PC-3 (cell line): ENCODE results near the gene SMC1A. TPM values are rescaled to one million over a fixed set of nuclear protein-coding genes. Genes with fewer than 3 reads are reported as not detected.

Experiments used
- ATAC-seq: fragments of 200-7000 bp; cut with Tn5 transposase; 2 replicates; pipeline ENCODE4 v1.9.1; 2020; ENCODE audit warnings: mild to moderate bottlenecking, moderate library complexity
- BruUV-seq: library from RNA; stranded (reverse); fragments of 400-500 nt; replicated peaks from 2 replicates; lab custom pipeline; 2021; lab: Mats Ljungman, UMichigan
- CTCF ChIA-PET: fragments of 300-600 bp; sonication (Branson Sonifier 250); formaldehyde crosslinking; loops from one replicate; lab custom pipeline; 2022; ENCODE audit warnings: antibody characterized with exemption; lab: Charles Lee
- POLR2A ChIA-PET: fragments of 300-600 bp; sonication (Branson Sonifier 250); formaldehyde crosslinking; loops from one replicate; lab custom pipeline; 2022; ENCODE audit warnings: antibody characterized with exemption; ENCODE audit not compliant: unreplicated experiment; lab: Charles Lee
- DNase-seq: peaks from one replicate; pipeline ENCODE4 v3.0.0-alpha.2; 2015
- H2AFZ ChIP-seq: fragments of 300-600 bp; sonication (generic); 2 replicates; pipeline ENCODE4 v1.6.0; 2016; ENCODE audit warnings: antibody characterized with exemption, low read length
- H3F3A ChIP-seq: fragments of 300-600 bp; sonication (generic); one replicate; pipeline ENCODE4 v1.6.0; 2017; ENCODE audit warnings: antibody characterized with exemption, low read length, control low read depth, mild to moderate bottlenecking; ENCODE audit not compliant: unreplicated experiment
- H3K27ac ChIP-seq: fragments of 300-600 bp; sonication (generic); 2 replicates; pipeline ENCODE4 v1.5.1; 2016; ENCODE audit warnings: mild to moderate bottlenecking, low read length
- H3K27me3 ChIP-seq: fragments of 300-600 bp; sonication (generic); 2 replicates; pipeline ENCODE4 v1.6.1; 2016; ENCODE audit warnings: low read length, mixed read lengths
- H3K36me3 ChIP-seq: fragments of 300-600 bp; sonication (generic); 2 replicates; pipeline ENCODE4 v1.6.1; 2016; ENCODE audit warnings: low read depth, mixed run types, low read length, mixed read lengths
- H3K4me1 ChIP-seq: fragments of 300-600 bp; sonication (generic); 2 replicates; pipeline ENCODE4 v1.5.1; 2016; ENCODE audit warnings: low read length; ENCODE audit not compliant: insufficient read depth
- H3K4me2 ChIP-seq: fragments of 300-600 bp; sonication (generic); 2 replicates; pipeline ENCODE4 v1.6.0; 2016; ENCODE audit warnings: low read length
- H3K4me3 ChIP-seq: fragments of 300-600 bp; sonication (generic); 2 replicates; pipeline ENCODE4 v1.5.1; 2016; ENCODE audit warnings: mild to moderate bottlenecking, low read length, mixed read lengths
- H3K79me2 ChIP-seq: fragments of 300-600 bp; sonication (generic); 2 replicates; pipeline ENCODE4 v1.6.1; 2017; ENCODE audit warnings: low read length, mixed read lengths
- H3K9ac ChIP-seq: fragments of 300-600 bp; sonication (generic); 2 replicates; pipeline ENCODE4 v1.6.0; 2016; ENCODE audit warnings: mild to moderate bottlenecking, low read length
- H3K9me2 ChIP-seq: fragments of 300-600 bp; sonication (generic); replicated peaks from 2 replicates; pipeline ENCODE4 v1.6.1; 2016; ENCODE audit warnings: mixed run types, low read length, mixed read lengths
- H3K9me3 ChIP-seq: fragments of 300-600 bp; sonication (generic); 2 replicates; pipeline ENCODE4 v1.6.1; 2016; ENCODE audit warnings: low read length, mixed read lengths
- H4K20me1 ChIP-seq: fragments of 300-600 bp; sonication (generic); 2 replicates; pipeline ENCODE4 v1.6.1; 2016; ENCODE audit warnings: low read length, mixed read lengths
- EZH2 ChIP-seq: fragments of 300-600 bp; sonication (generic); IDR thresholded peaks from one replicate; pipeline ENCODE4 v1.6.1; 2017; ENCODE audit warnings: antibody characterized with exemption, mild to moderate bottlenecking, low read length; ENCODE audit not compliant: unreplicated experiment
- EZH2phosphoT487 ChIP-seq: fragments of 300-600 bp; sonication (generic); IDR thresholded peaks from 2 replicates; pipeline ENCODE4 v1.6.1; 2018; ENCODE audit warnings: mild to moderate bottlenecking, antibody characterized with exemption, low read length, borderline replicate concordance
- intact Hi-C: fragments of 100-400 bp; cut with micrococcal nuclease; formaldehyde crosslinking; loops from 2 replicates; pipeline ENCODE4 v1.9.0; 2023
- total RNA-seq: library from RNA; depleted of rRNA; stranded (reverse); fragments of >200 nt; gene quantifications from 2 replicates; pipeline ENCODE4 v1.2.3, GENCODE V29; 2014
- TF ChIP-seq, protein P1 (sequence below): fragments of 300-600 bp; sonication (generic); conservative IDR thresholded peaks from 2 replicates; pipeline ENCODE4 v1.5.1; 2017; ENCODE audit warnings: antibody characterized with exemption, low read depth, mild to moderate bottlenecking, low read length

Gene SMC1A
- total RNA-seq, 1 experiment from 2014 or later, result 47.6 TPM

DNA sequence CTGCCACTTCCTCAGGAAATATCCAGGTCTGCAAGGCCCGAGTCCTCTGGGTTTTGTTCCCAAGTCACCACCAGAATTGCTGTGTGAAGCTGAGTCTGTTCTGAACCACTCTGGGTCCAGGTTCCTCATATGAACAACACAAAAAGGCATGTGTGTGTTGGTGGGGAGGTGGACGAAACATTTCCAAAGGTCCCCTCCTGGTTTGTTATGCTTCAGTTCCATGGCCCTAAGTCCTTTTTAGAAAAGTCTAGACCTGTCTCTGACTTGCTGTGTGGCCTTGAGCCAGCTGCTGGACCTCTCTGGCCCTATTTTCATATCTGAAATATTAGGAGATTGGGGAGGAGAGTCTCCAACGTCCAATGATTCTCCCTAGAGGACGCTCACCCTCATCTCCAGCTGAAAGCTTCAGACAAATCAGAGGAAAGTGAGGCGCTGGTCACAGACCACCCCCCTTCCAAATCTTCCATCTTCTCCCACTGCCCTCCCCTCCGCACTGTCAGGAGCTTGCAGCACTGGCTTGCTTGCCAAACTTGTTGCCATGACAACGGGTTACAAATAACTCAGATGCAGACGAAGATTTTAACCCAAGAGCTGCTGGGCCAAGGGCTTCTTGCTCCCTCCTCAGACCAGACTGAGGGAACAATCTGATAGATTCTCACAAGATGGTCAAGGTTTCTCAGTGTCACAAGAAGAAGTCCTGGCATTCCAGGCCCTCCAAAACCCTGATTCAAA is 64.5 kb downstream of the SMC1A start:
- TF ChIP-seq EZH2 (no peak), EZH2phosphoT487 (no peak)
- TF ChIP-seq, protein P1, sequence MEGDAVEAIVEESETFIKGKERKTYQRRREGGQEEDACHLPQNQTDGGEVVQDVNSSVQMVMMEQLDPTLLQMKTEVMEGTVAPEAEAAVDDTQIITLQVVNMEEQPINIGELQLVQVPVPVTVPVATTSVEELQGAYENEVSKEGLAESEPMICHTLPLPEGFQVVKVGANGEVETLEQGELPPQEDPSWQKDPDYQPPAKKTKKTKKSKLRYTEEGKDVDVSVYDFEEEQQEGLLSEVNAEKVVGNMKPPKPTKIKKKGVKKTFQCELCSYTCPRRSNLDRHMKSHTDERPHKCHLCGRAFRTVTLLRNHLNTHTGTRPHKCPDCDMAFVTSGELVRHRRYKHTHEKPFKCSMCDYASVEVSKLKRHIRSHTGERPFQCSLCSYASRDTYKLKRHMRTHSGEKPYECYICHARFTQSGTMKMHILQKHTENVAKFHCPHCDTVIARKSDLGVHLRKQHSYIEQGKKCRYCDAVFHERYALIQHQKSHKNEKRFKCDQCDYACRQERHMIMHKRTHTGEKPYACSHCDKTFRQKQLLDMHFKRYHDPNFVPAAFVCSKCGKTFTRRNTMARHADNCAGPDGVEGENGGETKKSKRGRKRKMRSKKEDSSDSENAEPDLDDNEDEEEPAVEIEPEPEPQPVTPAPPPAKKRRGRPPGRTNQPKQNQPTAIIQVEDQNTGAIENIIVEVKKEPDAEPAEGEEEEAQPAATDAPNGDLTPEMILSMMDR, result no peak
- H4K20me1 ChIP-seq, result no peaks in the 10 kb centered on the region
- no peaks in the 10 kb centered on the region for H3K4me1 ChIP-seq
- BruUV-seq, result no TSS peak
- H3K79me2 ChIP-seq, result no peaks in the 10 kb centered on the region
- H3K9me2 ChIP-seq, result no peaks in the 10 kb centered on the region
- no peaks in the 10 kb centered on the region for H3K27me3 ChIP-seq
- H3K27ac ChIP-seq, result no peak overlapping the region
- no peak overlapping the region for H3K4me2 ChIP-seq
- no peak for ATAC-seq
- H2AFZ ChIP-seq, result no peak overlapping the region
- no peak overlapping the region for H3K9ac ChIP-seq
- intact Hi-C loops, result no loop called here
- CTCF ChIA-PET, result no interaction called here
- no peaks in the 10 kb centered on the region for H3K9me3 ChIP-seq
- POLR2A ChIA-PET, result no interaction called here
- no peaks in the 10 kb centered on the region for H3K36me3 ChIP-seq
- H3K4me3 ChIP-seq, result no peak overlapping the region
- H3F3A ChIP-seq, result no peaks in the 10 kb centered on the region
- no peak for DNase-seq

DNA sequence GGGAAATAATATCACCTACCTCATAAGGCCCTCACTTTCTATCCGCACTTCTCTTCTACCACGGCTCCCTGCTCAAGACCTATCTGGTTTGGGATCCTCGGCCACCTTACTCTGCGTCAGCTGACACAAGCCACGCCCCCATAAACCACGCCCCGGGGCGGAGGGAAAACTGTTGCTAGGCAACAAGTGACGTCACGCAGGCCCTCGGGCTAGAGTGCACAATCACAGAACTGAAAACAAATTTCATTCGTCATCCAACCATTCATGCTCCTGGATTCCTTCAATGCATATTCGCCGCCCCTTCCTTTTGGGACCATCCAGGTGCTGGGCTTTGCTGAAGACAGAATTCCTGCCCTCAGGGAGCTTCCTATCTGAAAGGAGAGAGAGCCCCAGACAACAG is 66.3 kb downstream of the SMC1A start:
- ATAC-seq, result no peak
- no peak overlapping the region for H3K27ac ChIP-seq
- H3K4me3 ChIP-seq, result no peak overlapping the region
- H3K4me2 ChIP-seq, result no peak overlapping the region
- no TSS peak for BruUV-seq
- ChIA-PET CTCF (no interaction called here), POLR2A (no interaction called here)
- H3K9me3 ChIP-seq, result no peaks in the 10 kb centered on the region
- DNase-seq, result peak; percentile 36
- H3K4me1 ChIP-seq, result no peaks in the 10 kb centered on the region
- H3F3A ChIP-seq, result no peaks in the 10 kb centered on the region
- H3K27me3 ChIP-seq, result no peaks in the 10 kb centered on the region
- H3K79me2 ChIP-seq, result no peaks in the 10 kb centered on the region
- H2AFZ ChIP-seq, result no peak overlapping the region
- intact Hi-C loops, result no loop called here
- H4K20me1 ChIP-seq, result no peaks in the 10 kb centered on the region
- H3K36me3 ChIP-seq, result no peaks in the 10 kb centered on the region
- no peak overlapping the region for H3K9ac ChIP-seq
- TF ChIP-seq, protein P1, result no peak
- TF ChIP-seq EZH2 (no peak), EZH2phosphoT487 (no peak)
- H3K9me2 ChIP-seq, result no peaks in the 10 kb centered on the region

DNA sequence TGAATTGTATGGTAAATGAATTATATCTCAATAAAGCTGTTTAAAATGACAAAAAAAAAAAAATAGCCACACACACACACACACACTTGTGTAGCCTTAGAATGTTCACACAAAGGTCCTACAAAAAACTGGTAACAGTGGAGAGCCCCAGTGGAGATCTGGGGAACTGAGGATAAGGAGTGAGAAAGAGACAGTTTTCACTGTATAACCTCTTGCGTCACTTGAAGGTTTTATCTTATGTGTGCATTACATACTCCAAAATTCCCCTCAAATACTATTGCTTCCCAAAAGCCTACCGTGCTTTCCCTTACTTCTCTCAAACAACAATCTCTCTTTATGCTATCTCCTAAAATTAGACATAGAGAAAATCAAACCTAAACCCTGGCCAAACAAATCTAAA is 67.8 kb downstream of the SMC1A start:
- no peak for TF ChIP-seq EZH2phosphoT487
- TF ChIP-seq, protein P1, result 0 out of 2 replicates have a peak, but pooled peaks have one; percentile 18
- no peak for DNase-seq

More for the DNA sequence above, 67.8 kb downstream of the SMC1A start:
- H3K4me2 ChIP-seq, result no peak overlapping the region
- H2AFZ ChIP-seq, result no peak overlapping the region
- POLR2A ChIA-PET, result no interaction called here
- intact Hi-C loops, result no loop called here
- H3K4me1 ChIP-seq, result no peaks in the 10 kb centered on the region
- H4K20me1 ChIP-seq, result no peaks in the 10 kb centered on the region
- no peaks in the 10 kb centered on the region for H3F3A ChIP-seq
- no peaks in the 10 kb centered on the region for H3K79me2 ChIP-seq
- no peak overlapping the region for H3K9ac ChIP-seq
- no TSS peak for BruUV-seq
- CTCF ChIA-PET, result no interaction called here
- H3K9me3 ChIP-seq, result no peaks in the 10 kb centered on the region
- no peak overlapping the region for H3K4me3 ChIP-seq
- H3K9me2 ChIP-seq, result no peaks in the 10 kb centered on the region
- H3K27ac ChIP-seq, result no peak overlapping the region
- no peak for ATAC-seq
- no peaks in the 10 kb centered on the region for H3K27me3 ChIP-seq
- no peaks in the 10 kb centered on the region for H3K36me3 ChIP-seq
